DOHH2 (cell line): Measurements from ENCODE around the gene UQCC5.

Source experiments
- EZH2phosphoT487 ChIP-seq: fragments of 200-600 bp; sonication (generic); IDR thresholded peaks from 2 replicates; pipeline ENCODE4 v1.6.1; 2017; ENCODE audit warnings: borderline replicate concordance, mild to moderate bottlenecking, antibody characterized with exemption, low read length, moderate library complexity, mixed read lengths
- TF ChIP-seq, protein P1 (sequence below): fragments of 200-600 bp; sonication (generic); IDR thresholded peaks from one replicate; pipeline ENCODE4 v1.5.1; 2014; ENCODE audit warnings: antibody characterized with exemption, mild to moderate bottlenecking, low read depth, low read length; ENCODE audit not compliant: poor library complexity, severe bottlenecking

DNA sequence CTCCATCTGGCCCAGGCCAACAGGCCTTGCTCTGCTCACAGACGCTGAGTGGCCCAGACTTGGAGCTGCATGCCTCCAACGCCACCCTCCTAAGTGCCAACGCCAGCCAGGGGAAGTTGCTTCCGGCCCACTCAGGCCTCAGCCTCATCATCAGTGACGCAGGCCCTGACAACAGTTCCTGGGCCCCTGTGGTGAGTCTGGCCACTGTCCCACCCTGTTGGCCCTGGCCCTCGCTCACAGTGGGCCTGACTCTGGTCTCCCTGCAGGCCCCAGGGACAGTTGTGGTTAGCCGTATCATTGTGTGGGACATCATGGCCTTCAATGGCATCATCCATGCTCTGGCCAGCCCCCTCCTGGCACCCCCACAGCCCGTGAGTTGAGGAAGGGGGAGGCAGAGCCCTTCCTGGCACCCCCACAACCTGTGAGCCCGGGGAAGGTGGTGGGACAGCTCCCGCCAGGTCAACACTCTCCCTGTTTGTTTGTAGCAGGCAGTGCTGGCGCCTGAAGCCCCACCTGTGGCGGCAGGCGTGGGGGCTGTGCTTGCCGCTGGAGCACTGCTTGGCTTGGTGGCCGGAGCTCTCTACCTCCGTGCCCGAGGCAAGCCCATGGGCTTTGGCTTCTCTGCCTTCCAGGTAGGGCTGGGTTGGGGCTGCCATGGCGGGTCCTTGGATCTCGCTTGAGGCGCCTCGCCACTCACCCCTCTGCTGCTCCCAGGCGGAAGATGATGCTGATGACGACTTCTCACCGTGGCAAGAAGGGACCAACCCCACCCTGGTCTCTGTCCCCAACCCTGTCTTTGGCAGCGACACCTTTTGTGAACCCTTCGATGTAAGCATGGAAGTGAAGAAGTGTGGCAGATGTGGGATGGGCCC, 12.8 kb upstream of the UQCC5 start:
- TF ChIP-seq, protein P1, sequence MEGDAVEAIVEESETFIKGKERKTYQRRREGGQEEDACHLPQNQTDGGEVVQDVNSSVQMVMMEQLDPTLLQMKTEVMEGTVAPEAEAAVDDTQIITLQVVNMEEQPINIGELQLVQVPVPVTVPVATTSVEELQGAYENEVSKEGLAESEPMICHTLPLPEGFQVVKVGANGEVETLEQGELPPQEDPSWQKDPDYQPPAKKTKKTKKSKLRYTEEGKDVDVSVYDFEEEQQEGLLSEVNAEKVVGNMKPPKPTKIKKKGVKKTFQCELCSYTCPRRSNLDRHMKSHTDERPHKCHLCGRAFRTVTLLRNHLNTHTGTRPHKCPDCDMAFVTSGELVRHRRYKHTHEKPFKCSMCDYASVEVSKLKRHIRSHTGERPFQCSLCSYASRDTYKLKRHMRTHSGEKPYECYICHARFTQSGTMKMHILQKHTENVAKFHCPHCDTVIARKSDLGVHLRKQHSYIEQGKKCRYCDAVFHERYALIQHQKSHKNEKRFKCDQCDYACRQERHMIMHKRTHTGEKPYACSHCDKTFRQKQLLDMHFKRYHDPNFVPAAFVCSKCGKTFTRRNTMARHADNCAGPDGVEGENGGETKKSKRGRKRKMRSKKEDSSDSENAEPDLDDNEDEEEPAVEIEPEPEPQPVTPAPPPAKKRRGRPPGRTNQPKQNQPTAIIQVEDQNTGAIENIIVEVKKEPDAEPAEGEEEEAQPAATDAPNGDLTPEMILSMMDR = no peak
- TF ChIP-seq EZH2phosphoT487 = no peak
